GM18508 (cell line): Measurements from ENCODE around the gene GLRX5.

Source experiments
- ATAC-seq: cut with Tn5 transposase; IDR thresholded peaks from one replicate; pipeline ENCODE4 v1.9.1; 2021; ENCODE audit warnings: moderate number of reproducible peaks; ENCODE audit not compliant: insufficient read depth, unreplicated experiment

Gene GLRX5

DNA sequence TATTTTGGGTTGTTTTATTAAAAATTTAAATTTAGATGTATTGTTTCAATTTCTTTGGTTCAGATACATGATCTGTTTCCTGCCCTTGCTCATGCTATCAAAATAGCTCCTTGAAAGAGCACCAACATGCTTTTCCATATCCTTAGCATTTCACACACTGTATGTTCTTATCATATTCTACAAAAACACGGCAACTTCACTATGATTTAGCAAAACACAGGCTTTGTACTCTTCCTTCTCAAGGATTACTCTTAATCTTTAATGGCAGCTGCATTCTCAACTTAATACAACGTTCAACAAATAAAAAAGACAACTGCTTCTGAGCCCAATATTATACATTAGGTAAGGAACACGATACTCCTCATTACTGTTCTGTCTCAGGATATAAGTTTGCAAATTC, 2.9 kb upstream of the GLRX5 start:
- no peak for ATAC-seq

DNA sequence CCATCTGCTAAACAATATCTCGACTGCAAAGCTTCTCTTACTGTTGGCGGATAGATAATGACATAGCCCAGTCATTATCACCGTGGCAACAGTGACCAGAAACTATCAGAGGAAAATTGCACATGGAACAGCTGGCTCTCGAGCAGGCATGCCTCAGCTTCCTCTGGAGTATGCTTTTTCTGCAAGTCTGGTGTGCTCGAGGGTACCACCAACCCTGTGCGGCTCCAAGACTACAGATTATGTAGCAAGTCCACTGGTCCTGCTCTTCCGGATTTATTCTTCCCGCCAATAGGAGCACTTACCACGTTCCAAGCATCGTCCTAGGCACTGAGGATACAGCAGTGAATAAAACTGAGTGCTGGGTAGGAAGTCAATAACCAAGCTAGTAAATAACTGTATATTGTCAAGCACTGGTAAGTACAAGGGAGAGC, 1.4 kb upstream of the GLRX5 start:
- no peak for ATAC-seq

DNA sequence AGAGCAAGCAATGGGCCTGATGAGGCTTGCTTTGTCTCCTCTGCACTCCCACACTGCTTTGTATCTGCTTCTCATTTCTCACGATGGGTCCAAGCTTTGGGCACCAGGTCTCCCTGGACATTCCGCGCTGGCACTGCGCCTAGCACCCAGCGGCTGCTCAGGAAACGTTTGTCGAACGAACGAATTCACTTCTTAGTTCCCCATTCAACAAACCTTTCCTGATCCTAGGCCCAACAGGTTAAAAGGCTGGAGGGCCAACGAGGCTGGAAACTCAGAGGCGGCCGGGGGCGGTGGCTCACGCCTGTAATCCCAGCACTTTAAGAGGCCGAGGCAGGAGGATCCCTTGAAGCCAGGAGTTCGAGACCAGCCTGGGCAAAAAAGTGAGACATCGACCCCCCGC, 1.0 kb upstream of the GLRX5 start:
- no peak for ATAC-seq

DNA sequence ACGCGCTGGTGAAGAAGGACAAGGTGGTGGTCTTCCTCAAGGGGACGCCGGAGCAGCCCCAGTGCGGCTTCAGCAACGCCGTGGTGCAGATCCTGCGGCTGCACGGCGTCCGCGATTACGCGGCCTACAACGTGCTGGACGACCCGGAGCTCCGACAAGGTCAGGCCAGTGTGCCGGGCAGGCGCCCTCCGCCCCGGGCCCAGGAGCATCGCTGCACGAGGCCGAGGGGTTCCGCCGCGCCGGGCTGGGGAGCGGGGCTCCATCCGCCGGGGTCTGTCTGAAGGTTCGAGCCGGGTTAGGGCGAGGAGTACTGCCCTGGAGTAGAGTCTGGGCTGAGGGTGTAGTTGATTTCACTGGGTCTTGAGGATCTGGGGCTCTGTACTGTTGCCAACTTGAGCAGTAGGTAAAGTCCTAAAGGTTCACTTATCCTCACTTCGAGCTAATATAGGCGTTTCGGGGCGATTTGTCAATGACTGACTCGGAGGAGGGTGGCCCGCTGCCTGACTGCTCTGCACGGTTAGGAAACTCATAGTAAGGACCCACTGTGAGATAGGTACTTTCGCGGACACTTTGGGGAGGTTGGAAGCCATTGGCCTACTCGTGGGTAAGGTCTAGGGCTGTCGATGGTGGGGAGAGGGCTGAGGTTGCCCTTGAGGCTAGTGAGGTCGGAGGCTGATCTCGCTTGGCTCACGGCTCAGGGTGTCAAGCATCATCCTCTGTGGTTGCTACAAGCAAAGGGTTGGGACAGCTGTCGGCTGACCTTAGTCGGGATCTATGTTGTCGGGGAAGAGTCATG, 574 bp downstream of the GLRX5 start:
- ATAC-seq = no peak

DNA sequence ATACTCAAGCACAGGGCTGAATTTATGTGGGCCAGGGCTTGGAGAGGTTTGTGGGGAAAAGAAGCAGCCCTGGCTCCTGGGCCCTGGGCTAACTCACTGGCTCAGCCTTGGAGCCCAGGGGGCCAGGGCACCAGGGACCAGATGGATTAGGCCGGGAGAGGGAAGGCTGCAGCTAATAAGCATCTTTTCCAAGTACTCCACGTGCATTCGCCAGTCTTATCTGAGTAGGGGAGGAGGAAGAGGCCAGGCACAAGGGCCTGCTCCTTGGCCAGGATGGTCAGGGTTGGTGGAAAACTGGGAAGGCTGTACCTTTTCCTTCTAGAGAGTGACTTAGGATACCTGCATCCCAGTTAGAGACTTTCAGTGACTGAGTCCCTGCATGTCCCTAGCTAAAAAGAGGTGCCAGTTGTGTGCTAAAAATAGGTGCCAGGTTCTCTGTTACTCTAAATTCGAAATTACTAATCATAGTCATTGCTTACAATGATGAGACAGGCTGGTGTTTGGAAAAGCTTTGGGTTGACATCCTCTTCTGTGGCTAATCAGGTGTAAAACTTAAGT, 1.3 kb downstream of the GLRX5 start:
- ATAC-seq = no peak

DNA sequence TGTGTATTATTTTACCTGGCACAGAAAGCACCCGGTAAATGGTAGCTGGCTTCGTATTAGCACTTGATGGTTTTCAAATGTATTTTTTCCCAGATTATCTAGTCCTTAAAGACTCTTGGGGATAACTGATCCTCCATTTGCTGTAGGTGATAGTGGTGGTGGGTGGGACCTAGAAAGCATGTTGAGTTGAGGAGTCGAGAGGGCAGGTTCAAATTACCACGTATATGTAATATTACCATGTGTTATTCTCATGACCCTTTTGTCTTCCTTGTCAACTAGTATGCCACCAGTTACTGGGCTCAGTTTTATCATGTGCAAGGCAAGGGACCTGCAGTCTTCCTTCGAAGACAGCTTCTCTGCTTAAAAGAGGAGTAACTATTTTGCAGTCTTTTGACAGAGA, 1.8 kb downstream of the GLRX5 start:
- no peak for ATAC-seq

DNA sequence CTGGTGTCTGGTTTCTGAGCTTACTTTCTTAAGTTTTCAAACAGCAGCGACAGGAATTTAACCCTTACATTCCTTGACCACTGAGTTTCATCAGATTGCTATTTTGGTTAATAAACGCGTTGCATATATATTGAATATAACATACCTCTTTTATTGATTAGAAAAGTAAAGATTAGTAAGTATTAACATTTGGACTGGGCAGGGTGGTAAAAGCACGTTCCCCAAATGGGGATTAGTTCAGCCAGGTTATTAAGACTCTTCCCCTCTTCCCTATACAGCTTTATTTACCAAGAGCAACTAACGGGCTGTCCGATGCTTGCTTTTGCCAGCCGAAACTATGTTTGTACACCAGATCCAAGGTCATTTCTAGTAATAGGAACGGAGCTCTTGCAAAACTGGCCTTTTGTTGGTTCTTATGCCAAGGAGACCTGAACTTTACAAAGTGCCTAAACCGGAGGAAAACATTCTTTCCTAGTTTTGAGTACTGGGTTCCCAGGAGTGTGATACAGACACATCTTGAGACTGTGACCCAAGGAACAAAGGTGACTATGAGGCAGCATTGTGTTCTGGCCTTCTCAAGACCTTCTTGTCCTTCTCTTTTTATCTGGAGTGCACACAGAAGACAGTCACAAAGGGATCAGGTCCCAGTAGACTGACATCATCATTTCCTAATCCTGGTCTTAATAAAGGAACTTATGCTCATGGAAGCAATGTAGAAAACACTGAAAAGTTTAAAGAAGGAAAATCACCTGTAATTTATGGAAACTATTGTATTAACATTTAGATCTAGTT, 2.6 kb downstream of the GLRX5 start:
- ATAC-seq = no peak

DNA sequence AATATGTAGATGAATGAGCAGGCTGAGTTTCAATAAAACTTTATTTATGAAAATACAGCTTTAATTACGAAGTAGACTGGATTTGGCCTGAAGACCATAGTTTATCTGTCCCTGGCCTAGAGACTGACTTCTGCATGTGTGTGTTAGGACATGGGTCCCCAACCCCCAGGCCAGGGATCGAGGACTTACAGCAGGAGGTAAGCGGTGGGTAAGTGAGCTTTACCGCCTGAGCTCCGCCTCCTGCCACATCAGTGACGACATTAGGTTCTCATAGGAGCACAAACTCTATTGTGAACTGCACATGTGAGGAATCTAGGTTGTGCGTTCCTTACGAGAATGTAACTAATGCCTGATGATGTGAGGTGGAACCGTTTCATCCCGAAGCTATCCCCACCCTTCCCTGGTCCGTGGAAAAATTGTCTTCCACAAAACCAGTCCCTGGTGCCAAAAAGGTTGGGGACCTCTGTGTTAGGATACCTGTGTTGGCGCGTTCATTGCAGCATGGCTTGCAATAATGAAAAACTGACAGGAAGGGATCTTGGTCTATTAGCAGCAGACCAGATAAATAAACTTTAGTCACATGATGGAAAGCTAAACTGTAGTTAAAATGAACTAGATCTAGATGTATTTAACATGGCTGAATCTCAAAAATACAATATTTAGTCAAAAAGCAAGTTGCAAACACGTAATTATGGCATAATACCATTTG, 4.1 kb downstream of the GLRX5 start:
- no peak for ATAC-seq

DNA sequence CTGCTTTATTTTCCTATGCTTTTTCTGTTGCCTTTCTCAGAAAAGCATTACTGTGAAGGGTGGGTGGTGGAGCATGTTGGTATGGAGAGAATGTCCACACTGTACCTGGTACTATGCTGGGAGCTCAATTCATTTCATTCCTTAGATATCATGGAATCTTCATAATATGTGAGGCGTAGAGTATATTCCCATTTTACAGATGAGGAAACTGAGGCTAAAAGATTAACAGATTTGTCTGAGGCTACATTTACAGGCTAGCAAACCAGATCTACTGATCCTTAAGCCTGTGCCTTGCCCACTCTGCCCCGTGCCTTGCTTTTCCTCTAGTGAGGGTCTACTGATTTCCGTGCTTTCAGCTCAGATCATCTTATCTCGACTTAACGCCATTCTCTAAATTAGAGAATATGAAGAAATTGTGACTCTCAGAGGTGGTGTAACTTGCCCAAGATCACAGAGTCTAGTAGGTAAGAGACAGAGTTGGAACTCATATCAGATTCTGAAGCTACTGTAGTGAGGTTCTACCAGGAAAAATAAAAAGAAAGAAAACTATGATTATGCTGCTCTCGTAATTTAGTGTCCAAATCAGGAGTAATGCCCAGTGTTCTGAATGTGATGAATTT, 5.5 kb downstream of the GLRX5 start:
- ATAC-seq = no peak

DNA sequence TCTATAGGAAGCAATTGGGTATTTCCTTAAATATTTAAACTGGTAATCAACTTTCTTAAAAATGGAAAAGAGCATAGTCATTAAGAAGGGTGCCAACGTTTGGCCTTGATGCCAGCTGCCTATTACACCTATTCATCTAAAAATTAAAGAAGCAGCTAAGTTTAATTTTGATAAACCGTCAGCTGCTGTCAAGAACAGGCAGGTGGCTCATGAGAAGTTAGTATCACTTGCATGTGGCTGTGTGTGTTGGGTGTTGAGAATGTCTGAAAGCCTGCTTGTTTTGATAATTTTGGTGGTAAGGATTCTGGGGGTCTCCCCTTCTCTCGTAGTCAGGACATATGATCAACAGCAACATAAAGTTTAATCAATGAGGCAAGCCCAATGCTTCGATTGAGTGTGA, 6.5 kb downstream of the GLRX5 start:
- no peak for ATAC-seq

DNA sequence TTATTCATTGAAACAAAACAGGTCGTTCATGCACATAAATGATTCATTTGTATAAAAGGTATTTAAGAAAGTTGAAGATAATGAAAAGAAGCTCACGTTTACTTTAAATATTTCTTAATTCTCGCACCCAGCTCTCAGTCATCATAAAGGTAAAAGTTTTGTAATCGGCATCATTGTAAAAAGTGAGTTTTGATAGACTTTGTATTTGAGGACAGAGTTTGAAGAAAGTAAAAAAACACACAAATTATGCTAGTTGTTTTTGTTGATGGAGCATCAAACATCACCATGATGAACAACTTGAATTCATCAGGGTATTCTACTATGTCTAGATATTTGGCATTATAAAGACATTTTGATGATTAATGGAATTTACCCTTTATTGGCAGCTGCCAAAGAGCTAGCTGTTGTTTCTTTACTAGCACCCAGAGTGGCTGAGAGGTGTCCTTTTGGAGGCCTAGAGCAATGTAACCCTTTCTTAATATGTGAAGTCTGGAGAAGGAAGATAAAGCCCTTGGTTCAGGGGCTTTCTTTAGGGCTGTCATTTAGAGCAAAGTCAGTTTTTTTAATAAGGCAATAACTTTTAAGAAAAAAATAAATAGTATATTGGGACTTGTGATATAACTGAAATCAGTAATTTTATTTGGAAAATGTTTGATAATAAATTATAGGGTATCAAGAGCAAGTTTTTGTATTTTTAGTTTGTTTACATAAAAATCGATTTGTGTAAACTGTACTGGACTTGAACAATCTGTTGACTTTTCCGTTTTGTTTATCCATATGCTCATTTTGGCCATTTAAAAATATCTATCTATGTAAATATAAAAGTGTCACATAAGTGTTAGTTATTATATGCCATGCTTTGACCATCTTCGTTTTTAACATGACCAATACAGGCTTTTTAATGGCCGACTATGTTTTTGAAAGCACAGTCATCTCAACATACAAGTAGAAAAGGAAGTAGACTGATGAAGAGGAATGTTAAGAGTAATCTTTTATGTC, 7.4 kb downstream of the GLRX5 start:
- no peak for ATAC-seq

DNA sequence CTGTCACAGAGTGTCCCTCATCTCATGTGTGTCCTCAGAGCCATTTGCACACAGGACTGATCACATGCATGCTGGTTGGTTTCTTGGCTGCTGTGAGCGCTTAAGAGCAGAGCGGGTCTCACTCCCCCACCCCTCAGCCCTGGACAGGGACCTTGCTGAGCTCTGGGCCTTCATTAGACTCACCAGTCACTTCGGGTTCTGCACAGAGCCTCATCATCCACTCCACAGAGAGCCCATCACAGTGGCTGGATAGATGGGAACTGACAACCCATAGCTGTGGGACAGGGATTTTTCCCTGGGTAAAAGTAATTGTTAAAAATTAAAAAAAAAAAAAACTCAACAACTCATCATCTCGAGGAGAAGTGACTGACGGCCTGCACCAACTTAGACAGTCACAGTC, 8.2 kb downstream of the GLRX5 start:
- no peak for ATAC-seq

DNA sequence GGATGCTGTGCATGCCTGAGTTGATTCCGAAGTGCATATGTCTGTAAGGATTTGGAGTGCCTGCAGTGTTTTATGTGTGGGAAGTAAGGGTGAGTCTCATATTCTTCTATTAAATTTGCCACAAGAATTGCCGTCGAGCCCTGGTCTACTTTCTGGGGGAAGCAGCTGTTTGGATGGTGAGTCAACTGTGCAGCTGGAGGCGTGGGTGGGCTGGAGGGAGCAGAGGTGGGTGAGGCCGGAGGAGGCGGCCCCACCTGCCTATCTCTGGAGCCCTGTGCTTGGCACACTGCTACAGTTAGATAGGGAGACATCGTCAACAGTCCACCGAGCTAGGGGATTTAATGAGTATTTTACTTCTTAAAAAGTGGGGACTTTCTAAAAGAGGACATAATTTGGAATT, 9.7 kb downstream of the GLRX5 start:
- ATAC-seq = no peak

DNA sequence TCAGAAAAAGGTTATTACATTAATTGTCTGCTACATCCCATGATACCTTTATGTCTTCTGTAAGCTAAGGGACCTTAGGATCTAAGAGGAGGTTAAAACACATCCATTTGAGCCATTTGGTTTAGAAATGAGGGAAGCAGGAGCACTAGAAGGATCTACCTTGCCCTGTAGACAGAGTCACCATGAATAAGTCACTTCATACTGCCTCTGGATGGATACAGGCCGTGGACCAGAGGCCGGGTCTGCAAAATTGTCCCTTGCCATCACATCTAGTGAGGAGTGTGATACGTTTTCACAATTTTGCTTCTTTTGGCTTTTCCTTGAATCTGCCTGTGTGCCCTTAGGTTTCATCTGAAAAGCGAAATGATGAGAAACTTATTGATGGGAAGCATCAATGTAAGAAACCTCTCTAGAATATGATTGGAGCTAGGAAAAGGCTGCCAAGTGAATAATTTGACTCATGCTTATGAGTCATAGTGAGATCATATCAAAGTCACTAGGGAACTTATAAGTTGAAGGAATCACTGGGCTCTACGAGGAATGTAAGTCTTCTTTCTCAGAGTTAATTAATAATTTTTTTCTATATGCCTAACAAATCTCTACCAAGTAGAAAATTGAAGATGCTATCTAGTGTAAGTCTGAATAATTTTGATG, 10.8 kb downstream of the GLRX5 start:
- ATAC-seq = no peak

DNA sequence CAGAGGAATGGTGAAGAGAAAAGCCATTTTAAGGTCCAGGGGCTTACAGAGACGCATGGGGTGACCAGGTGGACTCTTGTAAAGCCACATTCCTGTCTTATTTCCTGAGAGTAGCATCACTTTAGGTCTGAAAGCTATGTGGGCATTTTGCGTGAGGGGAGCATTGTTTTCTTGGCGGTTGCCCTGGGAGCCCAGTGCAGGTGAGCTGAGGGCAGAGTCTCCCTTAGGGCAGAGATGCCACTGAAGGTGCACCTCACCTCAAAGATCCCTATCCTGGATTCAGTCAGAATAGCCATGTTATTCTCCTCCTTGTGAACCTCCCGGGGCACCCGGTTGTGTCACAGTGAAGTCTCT, 12.4 kb downstream of the GLRX5 start:
- no peak for ATAC-seq

DNA sequence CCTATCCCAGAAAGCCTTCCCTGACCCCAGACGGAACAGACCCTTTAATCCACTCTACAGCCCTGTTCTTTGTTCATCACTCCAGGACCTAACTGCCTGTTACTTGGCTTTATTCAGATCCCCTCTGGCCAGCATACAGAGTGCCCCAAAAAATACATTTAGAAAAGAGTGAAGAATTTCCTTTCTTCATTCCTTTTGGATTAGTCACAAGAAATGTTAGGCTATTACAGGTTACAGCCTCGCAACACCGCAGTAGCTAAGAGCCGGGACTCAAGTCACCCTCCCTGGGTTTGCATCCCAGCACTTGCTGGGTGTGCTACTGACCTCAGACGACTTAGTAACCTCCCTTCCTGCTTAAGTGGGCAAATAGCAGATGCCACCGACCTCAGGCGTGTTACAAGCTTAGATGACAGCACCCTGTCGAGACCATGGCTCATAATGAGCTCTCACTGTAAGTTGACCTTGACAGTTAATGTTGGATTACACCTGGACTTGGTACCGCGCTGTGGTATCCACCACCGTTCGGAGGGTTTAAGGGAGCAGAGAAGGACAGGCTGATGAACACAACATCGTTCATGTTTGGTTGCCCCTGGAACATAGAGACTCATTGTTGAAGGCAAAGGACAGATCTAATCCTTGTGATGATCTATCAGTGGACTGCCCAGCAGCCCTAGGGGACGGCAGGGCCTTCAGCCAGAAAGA, 12.9 kb downstream of the GLRX5 start:
- ATAC-seq = no peak

DNA sequence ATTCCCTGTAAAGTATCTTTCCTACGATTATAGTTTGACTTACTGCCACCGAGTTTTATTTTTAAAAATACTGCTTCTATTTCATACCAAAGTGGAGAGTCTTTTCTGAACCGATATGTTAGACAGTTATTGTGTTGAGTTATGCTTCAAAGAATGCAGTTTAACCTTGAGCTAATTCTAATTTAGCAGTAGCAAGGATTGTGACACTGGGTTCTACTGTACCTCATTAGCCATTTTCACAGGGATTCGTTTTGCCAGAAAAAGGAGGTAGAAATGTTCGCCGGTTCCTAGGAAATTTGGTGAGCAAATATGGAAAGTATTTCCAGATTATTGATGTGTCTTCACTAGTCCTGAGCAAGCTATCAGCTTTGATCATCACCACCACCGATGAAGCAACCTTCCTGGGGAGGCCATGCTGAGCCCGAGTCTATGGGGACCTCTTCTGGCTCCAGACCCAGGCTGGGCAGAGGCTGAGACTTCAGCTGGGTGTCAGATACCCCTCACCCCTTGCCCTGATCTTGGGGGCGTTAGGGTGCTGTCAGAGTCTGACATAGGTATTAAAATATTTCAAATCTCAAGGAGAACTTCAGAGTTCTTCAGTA, 13.6 kb downstream of the GLRX5 start:
- no peak for ATAC-seq
